Erythroblast (primary cell): ENCODE data around the gene TTC33.

Experiments
- GATA1 ChIP-seq: IDR thresholded peaks from 2 replicates; pipeline ENCODE4 v1.6.1; 2011; ENCODE audit warnings: low read depth, mild to moderate bottlenecking, control low read depth, low read length, moderate library complexity
- POLR2A ChIP-seq: IDR thresholded peaks from 2 replicates; pipeline ENCODE4 v1.6.1; 2011; ENCODE audit warnings: mild to moderate bottlenecking, low read length

- TF ChIP-seq POLR2A (no peak), GATA1 (no peak)
Measured at GRCh38 chr5:40755093-40755406, 711 bp downstream of the TTC33 start.
